OCI-LY1 (cell line): Measurements from ENCODE around the gene TMEM184B.
"Not testable (repeated sequence)": the region's sequence is repeated elsewhere in the genome, so short reads cannot be mapped to it uniquely, and the experiment has no call there.

ENCODE experiments used
- H2AFZ ChIP-seq: fragments of 200-600 bp; sonication (generic), shearing (Covaris generic); 2 replicates; pipeline ENCODE4 v1.6.0; 2014; ENCODE audit warnings: antibody characterized with exemption, mild to moderate bottlenecking, low read length
- H3F3A ChIP-seq: fragments of 200-600 bp; sonication (generic), shearing (Covaris generic); 2 replicates; pipeline ENCODE4 v1.6.0; 2014; ENCODE audit warnings: mild to moderate bottlenecking, antibody characterized with exemption, low read length, moderate library complexity; ENCODE audit not compliant: insufficient read depth
- H3K27ac ChIP-seq: fragments of 200-600 bp; sonication (generic); 2 replicates; pipeline ENCODE4 v1.5.1; 2014; ENCODE audit warnings: low read length, mixed run types, mild to moderate bottlenecking, low read depth; ENCODE audit not compliant: poor library complexity, severe bottlenecking
- H3K27me3 ChIP-seq: fragments of 200-600 bp; sonication (generic); 2 replicates; pipeline ENCODE4 v1.6.0; 2014; ENCODE audit warnings: antibody characterized with exemption, mild to moderate bottlenecking, low read length, moderate library complexity; ENCODE audit not compliant: insufficient read depth
- H3K36me3 ChIP-seq: fragments of 200-600 bp; sonication (generic); 2 replicates; pipeline ENCODE4 v1.6.1; 2014; ENCODE audit warnings: mild to moderate bottlenecking, antibody characterized with exemption, low read length, moderate library complexity, mixed read lengths; ENCODE audit not compliant: insufficient read depth
- H3K4me1 ChIP-seq: fragments of 200-600 bp; sonication (generic); 2 replicates; pipeline ENCODE4 v1.5.1; 2014; ENCODE audit warnings: mild to moderate bottlenecking, low read length, moderate library complexity; ENCODE audit not compliant: insufficient read depth, severe bottlenecking
- H3K4me2 ChIP-seq: fragments of 200-600 bp; sonication (generic), shearing (Covaris generic); 2 replicates; pipeline ENCODE4 v1.6.1; 2014; ENCODE audit warnings: low read length
- H3K4me3 ChIP-seq: fragments of 200-600 bp; sonication (generic); 2 replicates; pipeline ENCODE4 v1.5.1; 2014; ENCODE audit warnings: low read length, low read depth, mild to moderate bottlenecking, mixed read lengths; ENCODE audit not compliant: poor library complexity, severe bottlenecking
- H3K79me2 ChIP-seq: fragments of 200-600 bp; shearing (Covaris generic); 2 replicates; pipeline ENCODE4 v1.6.1; 2016; ENCODE audit warnings: mixed run types, low read length, mixed read lengths; ENCODE audit not compliant: insufficient read depth
- H3K9ac ChIP-seq: fragments of 200-600 bp; sonication (generic), shearing (Covaris generic); 2 replicates; pipeline ENCODE4 v1.6.1; 2014; ENCODE audit warnings: mild to moderate bottlenecking, low read length, mixed read lengths
- H3K9me2 ChIP-seq: fragments of 200-600 bp; sonication (generic), shearing (Covaris generic); 2 replicates; pipeline ENCODE4 v1.6.1; 2014; ENCODE audit warnings: low read depth, mild to moderate bottlenecking, low read length, mixed read lengths
- H3K9me3 ChIP-seq: fragments of 200-600 bp; shearing (Covaris generic); 2 replicates; pipeline ENCODE4 v1.6.1; 2014; ENCODE audit warnings: low read length, mixed read lengths
- H4K20me1 ChIP-seq: fragments of 200-600 bp; sonication (generic), shearing (Covaris generic); 2 replicates; pipeline ENCODE4 v1.6.0; 2016; ENCODE audit warnings: mild to moderate bottlenecking, low read length; ENCODE audit not compliant: insufficient read depth
- EZH2 ChIP-seq: fragments of 200-600 bp; sonication (generic), shearing (Covaris generic); IDR thresholded peaks from 2 replicates; pipeline ENCODE4 v1.8.0; 2017; ENCODE audit warnings: borderline replicate concordance, mixed run types, mild to moderate bottlenecking, antibody characterized with exemption, low read length, moderate library complexity, mixed read lengths
- TF ChIP-seq, protein P1 (sequence below): fragments of 200-600 bp; sonication (generic), shearing (Covaris generic); IDR thresholded peaks from 2 replicates; pipeline ENCODE4 v1.5.1; 2017; ENCODE audit warnings: mild to moderate bottlenecking, antibody characterized with exemption, low read length, moderate library complexity, mixed read lengths

Gene TMEM184B

DNA sequence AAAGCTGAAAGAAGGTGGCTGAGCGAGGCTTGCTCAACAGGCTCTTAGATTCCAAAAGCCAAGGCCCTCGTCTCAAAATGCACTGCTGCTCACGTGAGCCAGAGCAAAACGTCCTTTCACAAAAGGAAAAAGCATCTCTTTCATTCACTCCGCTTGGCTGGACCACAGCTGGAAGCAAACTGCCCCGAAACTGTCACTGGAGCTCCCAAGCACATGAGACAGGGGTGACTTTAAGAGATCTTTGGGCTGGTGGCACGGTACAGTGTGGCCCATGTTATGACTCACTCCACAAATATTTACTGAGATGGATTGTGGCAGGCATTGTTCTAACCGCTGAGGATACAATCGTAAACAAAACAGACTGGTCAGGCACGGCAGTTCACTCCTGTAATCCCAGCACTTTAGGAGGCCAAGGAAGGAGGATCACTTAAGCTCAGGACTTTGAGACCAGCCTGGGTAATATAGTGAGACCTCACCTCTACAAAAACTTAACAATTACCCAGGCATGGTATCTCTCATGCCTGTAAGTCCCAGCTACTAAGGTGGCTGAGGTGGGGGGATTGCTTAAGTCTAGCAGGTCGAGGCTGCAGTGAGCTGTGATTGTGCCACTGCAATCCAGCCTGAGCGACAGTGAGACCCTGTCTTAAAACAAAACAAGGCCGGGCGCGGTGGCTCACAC, 94.7 kb downstream of the TMEM184B start:
- H3K4me1 ChIP-seq: peaks cover 40% of the 10 kb centered on the region
- H2AFZ ChIP-seq: no peak overlapping the region

DNA sequence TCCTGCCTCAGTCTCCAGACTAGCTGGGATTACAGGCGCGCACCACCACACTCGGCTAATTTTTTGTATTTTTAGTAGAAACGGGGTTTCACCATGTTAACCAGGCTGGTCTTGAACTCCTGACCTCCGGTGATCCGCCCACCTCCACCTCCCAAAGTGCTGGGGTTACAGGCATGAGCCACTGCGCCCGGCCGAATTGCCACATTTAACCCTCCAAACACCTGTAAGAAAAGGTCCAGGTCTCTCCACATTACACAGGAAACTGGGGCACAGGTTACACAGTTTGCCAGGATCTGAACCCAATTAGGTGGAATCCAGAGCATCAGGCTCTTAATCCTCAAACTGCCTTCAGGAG, 95.3 kb downstream of the TMEM184B start:
- H2AFZ ChIP-seq, H3K27me3 ChIP-seq, H3K79me2 ChIP-seq, H3K27ac ChIP-seq, H3K4me3 ChIP-seq, H4K20me1 ChIP-seq, H3F3A ChIP-seq, H3K4me2 ChIP-seq, H3K9ac ChIP-seq, H3K9me3 ChIP-seq, H3K36me3 ChIP-seq, H3K9me2 ChIP-seq: not testable (repeated sequence)
- H3K4me1 ChIP-seq: peaks cover 45% of the 10 kb centered on the region

More for the DNA sequence above, 94.7 kb downstream of the TMEM184B start:
- Histone ChIP-seq H3K27ac (no peak overlapping the region), H3K4me2 (no peak overlapping the region), H3K36me3 (peaks cover 6% of the 10 kb centered on the region; the same call in 1 of the 2 replicates), H3K4me3 (no peak overlapping the region), H3K9me2 (no peaks in the 10 kb centered on the region), H3K9ac (no peak overlapping the region), H3F3A (no peaks in the 10 kb centered on the region), H4K20me1 (no peaks in the 10 kb centered on the region), H3K79me2 (no peaks in the 10 kb centered on the region), H3K27me3 (no peaks in the 10 kb centered on the region), H3K9me3 (no peaks in the 10 kb centered on the region)
- TF ChIP-seq EZH2: no peak
- TF ChIP-seq, protein P1, sequence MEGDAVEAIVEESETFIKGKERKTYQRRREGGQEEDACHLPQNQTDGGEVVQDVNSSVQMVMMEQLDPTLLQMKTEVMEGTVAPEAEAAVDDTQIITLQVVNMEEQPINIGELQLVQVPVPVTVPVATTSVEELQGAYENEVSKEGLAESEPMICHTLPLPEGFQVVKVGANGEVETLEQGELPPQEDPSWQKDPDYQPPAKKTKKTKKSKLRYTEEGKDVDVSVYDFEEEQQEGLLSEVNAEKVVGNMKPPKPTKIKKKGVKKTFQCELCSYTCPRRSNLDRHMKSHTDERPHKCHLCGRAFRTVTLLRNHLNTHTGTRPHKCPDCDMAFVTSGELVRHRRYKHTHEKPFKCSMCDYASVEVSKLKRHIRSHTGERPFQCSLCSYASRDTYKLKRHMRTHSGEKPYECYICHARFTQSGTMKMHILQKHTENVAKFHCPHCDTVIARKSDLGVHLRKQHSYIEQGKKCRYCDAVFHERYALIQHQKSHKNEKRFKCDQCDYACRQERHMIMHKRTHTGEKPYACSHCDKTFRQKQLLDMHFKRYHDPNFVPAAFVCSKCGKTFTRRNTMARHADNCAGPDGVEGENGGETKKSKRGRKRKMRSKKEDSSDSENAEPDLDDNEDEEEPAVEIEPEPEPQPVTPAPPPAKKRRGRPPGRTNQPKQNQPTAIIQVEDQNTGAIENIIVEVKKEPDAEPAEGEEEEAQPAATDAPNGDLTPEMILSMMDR: no peak

DNA sequence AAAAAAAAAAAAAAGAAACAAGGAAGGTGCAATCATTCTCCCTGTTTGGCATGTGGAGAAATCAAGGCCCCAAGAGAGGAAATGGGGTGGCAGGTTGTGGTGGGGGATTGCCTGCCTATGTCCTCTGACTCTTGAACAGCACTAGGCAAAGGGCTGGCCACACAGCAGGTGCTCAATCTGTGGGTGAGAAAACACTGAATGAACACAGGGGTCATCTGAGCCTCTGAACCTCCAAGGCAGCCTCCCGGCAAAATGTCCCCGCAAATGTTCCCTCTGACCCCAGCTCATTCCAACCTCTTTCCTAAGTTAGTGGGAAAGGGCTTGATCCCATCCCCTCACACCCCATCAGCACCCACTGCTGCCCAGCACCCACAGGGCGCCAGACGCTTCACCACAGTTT, 95.8 kb downstream of the TMEM184B start:
- Histone ChIP-seq H4K20me1 (no peaks in the 10 kb centered on the region), H3K79me2 (no peaks in the 10 kb centered on the region), H3K4me1 (peaks cover 46% of the 10 kb centered on the region), H3K9me2 (no peaks in the 10 kb centered on the region), H3K36me3 (peaks cover 6% of the 10 kb centered on the region; the same call in 1 of the 2 replicates), H2AFZ (no peak overlapping the region), H3F3A (no peaks in the 10 kb centered on the region), H3K9ac (no peak overlapping the region), H3K9me3 (no peaks in the 10 kb centered on the region), H3K4me2 (no peak overlapping the region), H3K27me3 (no peaks in the 10 kb centered on the region), H3K4me3 (no peak overlapping the region), H3K27ac (no peak overlapping the region)
- no peak for TF ChIP-seq EZH2
- TF ChIP-seq, protein P1: no peak

DNA sequence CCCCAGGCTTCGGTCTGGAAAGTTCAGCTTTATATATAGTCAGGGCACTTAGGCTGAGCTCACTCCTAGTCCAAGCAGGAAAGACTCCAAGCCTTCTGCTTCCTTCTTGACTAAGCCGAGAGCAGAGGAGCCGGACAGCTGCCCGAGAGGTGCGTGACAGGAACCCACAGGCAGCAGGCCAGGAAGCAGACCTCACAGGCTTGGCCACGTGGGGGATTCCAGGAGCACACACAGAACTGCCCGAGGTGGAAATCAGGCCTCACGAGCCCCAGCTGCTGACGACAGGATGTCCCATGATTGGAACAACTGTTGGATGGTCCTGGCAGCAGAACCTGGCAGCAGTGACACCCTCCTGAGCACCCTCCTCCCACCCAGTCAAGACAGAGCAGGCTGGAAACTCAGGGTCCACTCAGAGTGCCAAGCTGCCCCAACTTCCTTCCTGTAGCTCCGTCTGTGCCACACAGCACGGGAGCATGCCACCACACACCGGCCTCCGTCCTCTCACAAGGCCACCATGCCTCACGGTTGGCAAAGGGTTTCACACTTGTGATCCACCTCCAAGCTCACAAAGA, 96.6 kb downstream of the TMEM184B start:
- Histone ChIP-seq H3K27ac (no peak overlapping the region), H3K36me3 (peaks cover 6% of the 10 kb centered on the region; the same call in 1 of the 2 replicates), H3K79me2 (no peaks in the 10 kb centered on the region), H2AFZ (no peak overlapping the region), H3K4me3 (no peak overlapping the region), H3K27me3 (no peaks in the 10 kb centered on the region), H3K4me1 (peaks cover 46% of the 10 kb centered on the region), H3F3A (no peaks in the 10 kb centered on the region), H3K9ac (no peak overlapping the region), H3K4me2 (no peak overlapping the region), H3K9me2 (no peaks in the 10 kb centered on the region), H3K9me3 (no peaks in the 10 kb centered on the region), H4K20me1 (no peaks in the 10 kb centered on the region)
- TF ChIP-seq, protein P1: no peak
- TF ChIP-seq EZH2: no peak
